Gastroesophageal sphincter (tissue), 4 donors: ENCODE data around the gene PCDH9. TPM values are rescaled to one million over a fixed set of nuclear protein-coding genes. Genes with fewer than 3 reads are reported as not detected.

ENCODE experiments used
- ATAC-seq: fragments of 150-250 bp; one replicate; pipeline ENCODE4 v1.9.1; 2016; ENCODE audit warnings: mild to moderate bottlenecking, moderate library complexity
- H3K27ac ChIP-seq, 4 donors: fragments of 200-600 bp; sonication (generic) in 3 of 4; 1 replicate in 3 of 4; 2 replicates in 1 of 4; pipeline ENCODE4 v1.5.1; 2016 to 2019
- H3K27me3 ChIP-seq: fragments of 200-600 bp; sonication (generic); one replicate; pipeline ENCODE4 v1.5.1; 2019
- H3K36me3 ChIP-seq, 2 donors: fragments of 200-600 bp; sonication (generic); one replicate each; pipeline ENCODE4 v1.5.1; 2019; ENCODE audit warnings: control low read depth in 1 of 2
- H3K4me1 ChIP-seq, 3 donors: fragments of 200-600 bp; sonication (generic); 1 replicate in 2 of 3; 2 replicates in 1 of 3; pipeline ENCODE4 v1.5.1; 2016 to 2019; ENCODE audit warnings: control low read depth in 2 of 3
- H3K4me3 ChIP-seq, 2 donors: fragments of 200-600 bp; sonication (generic); one replicate each; pipeline ENCODE4 v1.5.1; 2019; ENCODE audit warnings: mild to moderate bottlenecking in 1 of 2, moderate library complexity in 1 of 2
- H3K9me3 ChIP-seq, 3 donors: fragments of 200-600 bp; sonication (generic); one replicate each; pipeline ENCODE4 v1.5.1; 2017 to 2019; ENCODE audit warnings: control low read depth in 2 of 3
- EP300 ChIP-seq: sonication (generic); formaldehyde crosslinking; IDR thresholded peaks from one replicate; pipeline ENCODE4 v1.6.1; 2017; ENCODE audit warnings: antibody characterized with exemption, mild to moderate bottlenecking
- POLR2A ChIP-seq, 2 donors: fragments of 450-650 bp; IDR thresholded peaks; one replicate each; pipeline ENCODE4 v1.6.1; 2017; ENCODE audit warnings: antibody characterized with exemption in 2 of 2, mild to moderate bottlenecking in 2 of 2, moderate library complexity in 1 of 2
- POLR2AphosphoS5 ChIP-seq: sonication (generic); formaldehyde crosslinking; IDR thresholded peaks from one replicate; pipeline ENCODE4 v1.6.1; 2017; ENCODE audit warnings: antibody characterized with exemption
- WGBS, 2 donors: methylation state at CpG; one replicate each; pipeline ENCODE4 v1.1.5; 2018; ENCODE audit warnings: low coverage in 1 of 2; 5-methylcytosine and 5-hydroxymethylcytosine counted together
- total RNA-seq, 4 donors: library from RNA; depleted of rRNA; stranded (reverse); fragments of >200 nt; gene quantifications; one replicate each; pipeline ENCODE4 v1.1.0, GENCODE V29; 2016
- TF ChIP-seq, protein P1 (sequence below), 4 experiments: fragments of 200-600 bp in 2 of 4; fragments of 450-650 bp in 2 of 4; sonication (generic) in 1 of 4; IDR thresholded peaks; one replicate each; pipeline ENCODE4 v1.5.1; 2017 to 2019; ENCODE audit warnings: antibody characterized with exemption in 4 of 4, mild to moderate bottlenecking in 2 of 4, moderate library complexity in 2 of 4

The PCDH9 gene
- total RNA-seq, 4 donors from 2014 or later = 52.9 to 141 (median 56.5) TPM

GRCh38 chr13:66354879-66355751, 875.0 kb downstream of the PCDH9 start:
- Histone ChIP-seq H3K27ac (no peak overlapping the region), H3K27me3 (no peaks in the 10 kb centered on the region), H3K9me3 (no peaks in the 10 kb centered on the region), H3K4me1 (peaks cover 0 to 4% (median 0%) of the 10 kb centered on the region in 3 donors), H3K4me3 (no peak overlapping the region), H3K36me3 (no peaks in the 10 kb centered on the region)
- WGBS, 2 donors = 97 to 100% methylated on average over 5 of the region's 5 CpGs
- no peak for TF ChIP-seq POLR2AphosphoS5
- TF ChIP-seq, protein P1, sequence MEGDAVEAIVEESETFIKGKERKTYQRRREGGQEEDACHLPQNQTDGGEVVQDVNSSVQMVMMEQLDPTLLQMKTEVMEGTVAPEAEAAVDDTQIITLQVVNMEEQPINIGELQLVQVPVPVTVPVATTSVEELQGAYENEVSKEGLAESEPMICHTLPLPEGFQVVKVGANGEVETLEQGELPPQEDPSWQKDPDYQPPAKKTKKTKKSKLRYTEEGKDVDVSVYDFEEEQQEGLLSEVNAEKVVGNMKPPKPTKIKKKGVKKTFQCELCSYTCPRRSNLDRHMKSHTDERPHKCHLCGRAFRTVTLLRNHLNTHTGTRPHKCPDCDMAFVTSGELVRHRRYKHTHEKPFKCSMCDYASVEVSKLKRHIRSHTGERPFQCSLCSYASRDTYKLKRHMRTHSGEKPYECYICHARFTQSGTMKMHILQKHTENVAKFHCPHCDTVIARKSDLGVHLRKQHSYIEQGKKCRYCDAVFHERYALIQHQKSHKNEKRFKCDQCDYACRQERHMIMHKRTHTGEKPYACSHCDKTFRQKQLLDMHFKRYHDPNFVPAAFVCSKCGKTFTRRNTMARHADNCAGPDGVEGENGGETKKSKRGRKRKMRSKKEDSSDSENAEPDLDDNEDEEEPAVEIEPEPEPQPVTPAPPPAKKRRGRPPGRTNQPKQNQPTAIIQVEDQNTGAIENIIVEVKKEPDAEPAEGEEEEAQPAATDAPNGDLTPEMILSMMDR (IDR thresholded peaks at IDR 0.05) = no peak
- TF ChIP-seq POLR2A (IDR thresholded peaks at IDR 0.05) = no peak
- no peak for TF ChIP-seq EP300
- ATAC-seq = no peak

DNA sequence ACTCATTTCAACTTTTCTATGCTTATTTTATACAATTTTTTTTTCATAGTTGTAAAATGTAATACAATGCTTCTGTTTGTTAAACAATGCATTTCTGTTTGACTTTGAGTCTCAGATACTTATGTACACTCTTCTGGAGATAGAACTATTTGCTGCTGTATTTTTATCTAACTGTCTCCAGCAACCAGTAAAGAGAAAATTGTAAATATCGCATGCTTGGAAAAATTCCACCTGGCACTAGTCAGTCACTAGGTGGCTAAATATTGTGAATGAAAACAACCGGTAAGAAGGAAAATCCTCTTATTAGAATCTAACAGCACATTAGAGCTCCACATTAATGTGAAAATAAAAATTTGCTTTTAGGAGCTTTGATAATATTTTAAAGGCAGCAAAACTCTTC, 876.5 kb downstream of the PCDH9 start:
- Histone ChIP-seq H3K4me3 (no peak overlapping the region), H3K27me3 (no peaks in the 10 kb centered on the region), H3K4me1 (peaks cover 0 to 7% (median 0%) of the 10 kb centered on the region in 3 donors), H3K9me3 (no peaks in the 10 kb centered on the region), H3K36me3 (no peaks in the 10 kb centered on the region), H3K27ac (no peak overlapping the region)
- no peak for TF ChIP-seq POLR2A (IDR thresholded peaks at IDR 0.05)
- no peak for TF ChIP-seq EP300
- TF ChIP-seq POLR2AphosphoS5 = no peak
- TF ChIP-seq, protein P1 (IDR thresholded peaks at IDR 0.05) = no peak
- WGBS, 2 donors = 12 to 15% methylated on average over 2 of the region's 2 CpGs
- no peak for ATAC-seq

GRCh38 chr13:66349966-66350365, 880.2 kb downstream of the PCDH9 start:
- TF ChIP-seq EP300 (no peak), POLR2A (IDR thresholded peaks at IDR 0.05) (no peak), POLR2AphosphoS5 (no peak)
- TF ChIP-seq, protein P1 (IDR thresholded peaks at IDR 0.05) = no peak
- 88 to 97% methylated on average over 2 of the region's 2 CpGs for WGBS, 2 donors
- Histone ChIP-seq H3K27me3 (no peaks in the 10 kb centered on the region), H3K9me3 (no peaks in the 10 kb centered on the region), H3K36me3 (no peaks in the 10 kb centered on the region), H3K4me1 (peaks cover 0 to 15% (median 0%) of the 10 kb centered on the region in 3 donors), H3K27ac (no peak overlapping the region), H3K4me3 (no peak overlapping the region)
- no peak for ATAC-seq

- Histone ChIP-seq H3K27me3 (no peaks in the 10 kb centered on the region), H3K9me3 (no peaks in the 10 kb centered on the region), H3K27ac (no peak overlapping the region), H3K4me3 (no peak overlapping the region), H3K36me3 (no peaks in the 10 kb centered on the region), H3K4me1 (peaks cover 0 to 20% (median 0%) of the 10 kb centered on the region in 3 donors)
- WGBS, 2 donors = 49 to 67% methylated on average over 5 of the region's 5 CpGs
- TF ChIP-seq POLR2A (IDR thresholded peaks at IDR 0.05) = no peak
- TF ChIP-seq, protein P1 (IDR thresholded peaks at IDR 0.05) = no peak
- no peak for TF ChIP-seq EP300
- TF ChIP-seq POLR2AphosphoS5 = no peak
- ATAC-seq = no peak
These were observed 881.1 kb downstream of the PCDH9 start for GRCh38 chr13:66348745-66349690.
